Stomach smooth muscle (tissue), 2 donors: ENCODE results near the gene VN1R2.
"Not testable (repeated sequence)": the region's sequence is repeated elsewhere in the genome, so short reads cannot be mapped to it uniquely, and the experiment has no call there.

Experiments used
- H3K27ac ChIP-seq: one replicate; pipeline ENCODE4 v1.7.0; 2013; ENCODE audit warnings: mild to moderate bottlenecking, low read length, inconsistent platforms
- H3K27me3 ChIP-seq, 2 donors: one replicate each; pipeline ENCODE4 v1.7.0; 2013; ENCODE audit warnings: low read length in 2 of 2; ENCODE audit not compliant: insufficient read depth in 2 of 2, control insufficient read depth in 1 of 2
- H3K36me3 ChIP-seq, 2 donors: one replicate each; pipeline ENCODE4 v1.7.0; 2013; ENCODE audit warnings: low read length in 2 of 2; ENCODE audit not compliant: control insufficient read depth in 2 of 2, insufficient read depth in 2 of 2
- H3K4me1 ChIP-seq: one replicate; pipeline ENCODE4 v1.7.0; 2013; ENCODE audit warnings: low read length; ENCODE audit not compliant: control insufficient read depth, insufficient read depth
- H3K4me3 ChIP-seq, 2 donors: one replicate each; pipeline ENCODE4 v1.7.0; 2013; ENCODE audit warnings: low read length in 2 of 2
- H3K9ac ChIP-seq, 2 donors: one replicate each; pipeline ENCODE4 v1.7.0; 2013; ENCODE audit warnings: low read length in 2 of 2, mild to moderate bottlenecking in 1 of 2
- H3K9me3 ChIP-seq, 2 donors: one replicate each; pipeline ENCODE4 v1.7.0; 2013; ENCODE audit warnings: low read length in 2 of 2; ENCODE audit not compliant: control insufficient read depth in 2 of 2
- donor health status: healthy.
- donor health status: Pancreatic carcinoma.

The VN1R2 gene

DNA sequence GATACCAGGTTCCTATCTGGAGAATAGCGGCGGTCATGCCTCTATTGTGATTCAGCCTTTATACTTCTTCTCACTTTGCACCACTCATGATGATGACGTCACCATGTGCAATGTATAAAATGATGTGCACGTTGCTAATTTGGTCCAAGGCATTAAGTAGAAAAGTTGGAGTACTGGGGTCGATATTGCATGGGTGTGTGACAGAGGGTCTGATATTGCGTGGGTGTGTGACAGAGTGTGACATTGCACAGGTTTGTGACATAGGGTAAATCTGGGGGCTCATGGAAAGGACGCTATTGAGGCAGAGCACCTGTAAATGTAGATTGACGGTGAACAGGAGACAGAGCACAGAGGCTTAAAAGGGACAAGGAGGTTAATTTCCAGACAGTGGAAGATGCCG, 14.0 kb downstream of the VN1R2 start:
- peaks cover 0 to 3% of the 10 kb centered on the region in 2 donors for H3K27me3 ChIP-seq
- no peaks in the 10 kb centered on the region for H3K9me3 ChIP-seq
- no peaks in the 10 kb centered on the region for H3K36me3 ChIP-seq
- H3K4me1 ChIP-seq: no peaks in the 10 kb centered on the region
- H3K4me3 ChIP-seq: no peak overlapping the region
- H3K9ac ChIP-seq: no peak overlapping the region
- H3K27ac ChIP-seq: no peak overlapping the region

GRCh38 chr19:53275480-53275879, 17.4 kb downstream of the VN1R2 start:
- no peak overlapping the region for H3K4me3 ChIP-seq
- no peaks in the 10 kb centered on the region for H3K36me3 ChIP-seq
- H3K9me3 ChIP-seq: no peaks in the 10 kb centered on the region
- no peaks in the 10 kb centered on the region for H3K4me1 ChIP-seq
- H3K9ac ChIP-seq: no peak overlapping the region
- no peak overlapping the region for H3K27ac ChIP-seq
- peaks cover 0 to 3% of the 10 kb centered on the region in 2 donors for H3K27me3 ChIP-seq

GRCh38 chr19:53281947-53282346, 23.9 kb downstream of the VN1R2 start:
- H3K27me3 ChIP-seq, H3K4me3 ChIP-seq, H3K27ac ChIP-seq, H3K9ac ChIP-seq, H3K9me3 ChIP-seq, H3K36me3 ChIP-seq, H3K4me1 ChIP-seq: not testable (repeated sequence)

- H3K9ac ChIP-seq: no peak overlapping the region
- H3K4me1 ChIP-seq: no peaks in the 10 kb centered on the region
- H3K27me3 ChIP-seq: no peaks in the 10 kb centered on the region
- H3K9me3 ChIP-seq: no peaks in the 10 kb centered on the region
- H3K27ac ChIP-seq: no peak overlapping the region
- H3K4me3 ChIP-seq: no peak overlapping the region
- H3K36me3 ChIP-seq: no peaks in the 10 kb centered on the region
Observed at GRCh38 chr19:53285087-53285486, 27.0 kb downstream of the VN1R2 start.

GRCh38 chr19:53290758-53291549, 32.9 kb downstream of the VN1R2 start:
- Histone ChIP-seq H3K9me3 (peaks cover 7 to 16% of the 10 kb centered on the region in 2 donors), H3K36me3 (no peaks in the 10 kb centered on the region), H3K27ac (no peak overlapping the region), H3K4me3 (no peak overlapping the region), H3K4me1 (no peaks in the 10 kb centered on the region), H3K27me3 (no peaks in the 10 kb centered on the region), H3K9ac (no peak overlapping the region)

DNA sequence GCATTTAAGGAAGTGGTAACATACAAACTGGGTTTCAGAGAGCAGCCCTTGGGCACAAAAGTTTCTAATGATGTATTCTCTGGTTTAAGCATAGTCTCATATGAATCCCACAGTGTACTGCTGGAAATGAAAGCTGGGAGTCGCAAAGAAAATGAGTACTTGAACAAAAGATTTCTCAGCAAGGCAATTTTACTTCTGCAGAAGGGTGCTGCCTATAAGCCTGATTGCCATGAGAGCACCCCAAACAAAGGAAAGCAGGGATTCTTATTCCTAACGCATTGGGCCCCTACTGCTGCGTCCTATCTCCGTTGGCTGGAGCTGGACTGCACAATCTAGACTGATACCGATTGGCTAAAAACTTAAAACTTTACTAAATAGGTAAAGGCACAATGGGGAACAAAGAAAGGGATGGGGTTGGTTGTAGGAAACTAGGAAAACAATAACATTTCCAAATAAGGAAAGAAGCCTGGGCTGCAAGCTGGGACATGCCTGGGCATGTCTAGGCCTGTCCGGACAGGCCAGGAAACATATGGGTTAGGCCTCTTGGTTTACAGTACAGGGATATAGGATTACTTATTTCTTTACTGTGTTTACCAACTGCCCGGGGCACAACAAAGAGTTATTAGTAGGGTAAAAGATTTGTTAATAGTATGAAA, 36.8 kb downstream of the VN1R2 start:
- no peak overlapping the region for H3K27ac ChIP-seq
- no peaks in the 10 kb centered on the region for H3K4me1 ChIP-seq
- H3K9me3 ChIP-seq: peaks cover 7 to 22% of the 10 kb centered on the region in 2 donors
- no peaks in the 10 kb centered on the region for H3K27me3 ChIP-seq
- H3K9ac ChIP-seq: no peak overlapping the region
- H3K4me3 ChIP-seq: no peak overlapping the region
- H3K36me3 ChIP-seq: no peaks in the 10 kb centered on the region

GRCh38 chr19:53301341-53301740, 43.2 kb downstream of the VN1R2 start:
- H3K27ac ChIP-seq, H3K4me3 ChIP-seq, H3K9me3 ChIP-seq, H3K36me3 ChIP-seq, H3K27me3 ChIP-seq, H3K9ac ChIP-seq, H3K4me1 ChIP-seq: not testable (repeated sequence)

GRCh38 chr19:53308339-53308811, 50.3 kb downstream of the VN1R2 start:
- Histone ChIP-seq H3K36me3 (no peaks in the 10 kb centered on the region), H3K4me1 (no peaks in the 10 kb centered on the region), H3K27me3 (peaks cover 14 to 28% of the 10 kb centered on the region in 2 donors), H3K9me3 (no peaks in the 10 kb centered on the region), H3K4me3 (no peak overlapping the region), H3K9ac (no peak overlapping the region), H3K27ac (no peak overlapping the region)
